ENCODE measurements around the gene MMP10. TPM values are rescaled to one million over a fixed set of nuclear protein-coding genes. Genes with fewer than 3 reads are reported as not detected.

The MMP10 gene
- not detected for total RNA-seq
- long read RNA-seq = 0 reads

DNA sequence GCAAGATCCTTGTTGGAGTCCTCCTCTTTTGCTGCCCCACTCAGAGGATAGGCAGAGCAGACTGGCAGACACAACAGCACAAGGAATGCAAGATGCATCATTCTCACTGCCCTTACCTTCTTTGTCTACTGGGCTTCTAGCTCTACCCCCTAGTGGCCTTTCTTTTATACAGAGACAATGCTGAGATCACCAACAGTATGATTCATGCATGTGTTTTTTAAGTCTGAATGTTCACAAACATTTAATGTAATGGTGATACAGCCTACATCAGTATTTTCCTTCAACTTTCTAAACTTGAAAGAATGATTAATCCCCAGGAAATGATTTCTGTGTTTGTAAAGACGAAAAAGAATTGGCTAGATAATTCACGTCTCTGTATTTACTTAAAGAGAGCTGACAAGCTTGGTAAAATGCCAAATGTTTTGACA is at the start of gene MMP10:
TSS of gene MMP10 (minus strand) at position 138 of the 428 bp plus-strand sequence. CDS start at position 101, 37 bp downstream.
- DNase-seq (ENCODE audit: low spot score) = no peak

DNA sequence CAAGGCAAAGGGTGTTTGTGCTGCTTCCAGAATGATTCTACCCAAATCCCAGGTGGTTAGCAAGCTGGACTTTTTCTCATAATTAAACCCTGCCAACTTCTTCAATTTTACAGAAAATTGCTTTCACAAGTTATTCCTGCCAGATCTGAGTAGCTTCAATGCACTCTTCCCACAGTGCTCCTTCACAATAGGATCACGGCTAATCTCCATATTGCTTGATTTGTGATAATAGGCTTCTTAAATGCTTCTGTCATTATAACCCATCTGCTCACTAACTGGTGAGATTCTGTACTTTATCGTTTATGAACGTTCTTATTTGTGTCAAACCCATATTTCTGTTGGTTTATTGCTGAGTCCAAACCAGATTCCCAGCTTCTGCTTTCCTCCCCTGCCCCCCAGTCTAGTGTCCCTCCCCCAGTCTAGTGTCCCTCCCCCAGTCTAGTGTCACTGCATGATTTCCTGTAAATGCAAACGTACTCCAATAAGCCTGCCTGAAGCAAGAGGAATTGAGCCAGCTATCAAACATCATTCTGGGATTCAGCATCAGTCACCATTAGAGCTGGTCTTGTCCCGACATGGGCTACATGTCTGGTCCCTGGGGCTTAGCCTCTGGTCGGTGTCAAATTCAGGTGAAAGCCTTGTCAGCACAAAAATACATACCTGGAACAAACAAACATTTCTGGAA is 49.0 kb upstream of the MMP10 start:
- DNase-seq (ENCODE audit: low spot score) = no peak

DNA sequence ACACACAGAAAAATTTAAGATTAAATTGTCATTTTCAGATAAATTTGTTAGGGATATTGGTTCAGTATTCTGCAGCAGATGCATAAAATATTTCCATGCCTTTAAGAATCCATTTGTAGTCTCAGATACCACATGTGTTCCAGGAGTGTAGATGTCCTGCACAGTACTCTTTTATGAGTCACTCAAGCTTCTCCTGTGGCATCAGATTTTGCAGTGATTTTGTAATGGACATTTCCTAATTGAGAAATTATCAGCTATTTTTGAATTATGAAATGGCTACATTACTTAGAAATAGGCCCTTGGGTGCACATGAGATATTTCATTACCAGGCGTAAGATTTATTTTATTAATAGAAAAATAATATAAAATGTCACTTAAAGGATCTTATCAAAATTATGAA is 44.1 kb upstream of the MMP10 start:
- no peak for DNase-seq (ENCODE audit: low spot score)

DNA sequence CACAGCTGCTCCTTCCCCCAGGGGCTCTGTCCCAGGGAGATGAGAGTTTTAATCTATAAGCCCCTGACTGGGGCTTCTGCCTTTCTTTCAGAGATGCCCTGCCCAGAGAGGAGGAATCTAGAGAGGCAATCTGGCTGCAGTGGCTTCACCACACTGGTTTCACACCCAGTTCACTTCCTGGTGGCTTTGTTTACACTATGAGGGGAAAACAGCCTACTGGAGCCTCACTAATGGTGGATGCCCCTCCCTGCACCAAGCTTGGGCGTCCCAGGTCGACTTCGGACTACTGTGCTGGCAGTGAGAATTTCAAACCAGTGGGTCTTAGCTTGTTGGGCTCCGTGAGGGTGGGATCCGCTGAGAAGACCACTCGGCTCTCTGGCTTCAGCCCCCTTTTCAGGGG is 39.1 kb upstream of the MMP10 start:
- no peak for DNase-seq (ENCODE audit: low spot score)

DNA sequence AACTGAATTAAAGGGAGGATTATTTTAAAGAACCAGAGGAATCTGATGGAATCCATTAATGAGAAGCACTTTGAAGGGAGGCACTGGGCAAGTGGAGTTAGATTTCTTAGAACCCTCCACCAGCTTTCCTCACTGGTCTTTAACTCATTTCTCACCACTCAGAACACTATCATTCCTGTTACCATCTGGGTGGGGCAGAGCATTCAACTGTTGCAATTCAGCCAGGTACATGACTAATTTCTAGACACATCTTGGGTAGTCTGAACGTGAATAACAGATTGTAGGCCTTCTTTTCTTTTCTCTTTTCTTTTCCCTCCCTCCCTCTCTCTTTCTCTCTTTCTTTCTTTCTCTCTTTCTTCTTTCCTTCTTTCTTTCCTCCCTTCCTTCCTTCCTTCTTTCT is 33.1 kb upstream of the MMP10 start:
- no peak for DNase-seq (ENCODE audit: low spot score)

DNA sequence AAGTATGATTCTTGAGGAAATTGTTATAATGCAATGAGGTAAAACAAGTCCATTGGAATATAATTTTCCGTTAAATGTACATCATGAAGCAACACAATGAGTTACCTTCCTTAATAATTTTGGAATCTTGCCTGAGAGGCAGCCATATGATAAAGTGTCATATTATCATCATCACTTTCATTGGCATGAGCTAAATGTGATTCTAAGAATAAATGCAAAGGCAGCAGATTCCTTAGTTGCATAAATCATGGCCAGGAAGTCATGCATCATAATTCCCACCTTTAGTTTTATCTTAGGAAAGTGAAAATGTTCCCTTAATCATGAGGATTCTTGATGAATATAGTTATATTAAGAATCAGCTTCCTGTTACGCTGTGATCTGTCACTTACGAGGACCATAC is 31.8 kb upstream of the MMP10 start:
- no peak for DNase-seq (ENCODE audit: low spot score)

DNA sequence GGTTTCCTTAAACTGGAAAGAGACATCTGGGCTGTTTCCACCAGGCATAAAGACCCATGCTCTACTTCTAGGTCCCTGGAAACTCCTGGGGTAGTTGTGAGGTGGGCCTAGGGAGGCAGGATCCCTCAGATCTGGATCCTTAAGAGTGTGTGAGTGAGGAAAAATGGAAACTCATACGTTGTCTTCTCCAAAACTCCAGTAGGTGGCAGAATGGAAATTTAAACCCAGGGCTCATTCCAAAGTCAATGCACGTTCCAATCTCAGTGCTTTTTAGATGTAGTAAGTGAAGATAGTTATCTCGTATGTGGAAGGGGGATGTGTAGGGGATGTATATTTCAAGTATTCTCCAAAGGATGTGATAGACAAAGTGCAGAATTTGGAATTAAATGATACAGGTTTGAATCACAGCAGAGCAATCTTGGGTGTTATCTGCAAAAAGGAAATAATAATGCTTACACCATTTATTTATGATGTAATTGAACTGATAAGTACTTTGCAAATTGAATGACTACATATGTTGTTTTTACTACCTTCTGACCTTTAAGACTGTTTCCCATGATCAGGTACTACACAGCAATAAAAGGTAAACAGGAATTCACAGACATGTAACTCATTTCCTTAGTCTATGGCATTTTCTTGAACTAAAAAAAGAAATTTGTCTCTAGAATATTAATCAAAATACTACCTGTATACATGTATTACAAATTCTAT is 30.7 kb upstream of the MMP10 start:
- DNase-seq (ENCODE audit: low spot score) = no peak

DNA sequence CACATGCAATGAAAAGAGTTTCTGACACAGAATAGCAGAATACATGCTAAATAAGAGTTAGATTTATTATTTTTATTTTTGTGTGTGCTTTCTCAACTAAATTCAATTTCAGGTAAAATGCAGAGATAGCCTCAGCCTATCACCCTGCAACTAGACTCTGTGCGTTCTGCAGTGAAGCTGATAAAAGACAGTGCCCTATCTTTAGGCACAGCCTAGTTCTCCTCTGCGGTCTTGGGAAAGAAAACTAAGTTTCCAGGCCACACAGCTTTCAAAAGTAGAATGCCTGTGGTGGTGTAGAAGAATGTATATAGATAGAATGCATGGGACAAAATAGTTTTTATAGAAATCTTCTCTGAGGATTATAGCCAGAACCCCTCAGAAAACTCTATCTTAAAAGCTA is 29.5 kb upstream of the MMP10 start:
- DNase-seq (ENCODE audit: low spot score) = no peak

DNA sequence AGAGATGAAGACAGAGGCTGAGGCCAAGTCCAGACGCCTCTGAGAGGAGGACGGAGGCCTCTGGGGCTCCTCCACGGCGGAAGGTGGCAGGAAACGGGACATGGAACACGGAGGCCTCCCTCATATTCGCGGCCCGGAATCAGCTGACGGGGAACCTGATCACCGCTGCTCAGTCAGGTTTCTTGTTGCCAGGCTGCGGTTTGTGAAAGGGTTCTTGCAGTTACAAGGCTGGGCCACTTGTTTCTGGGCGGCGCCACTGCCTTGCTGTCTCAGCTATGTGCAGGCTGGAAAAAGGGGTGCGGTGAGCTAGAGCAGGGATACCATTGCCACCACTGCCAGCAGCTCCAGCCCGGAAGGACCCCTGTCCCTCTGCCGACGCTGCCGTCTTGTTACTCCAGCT is 27.5 kb upstream of the MMP10 start:
- DNase-seq (ENCODE audit: low spot score) = no peak

DNA sequence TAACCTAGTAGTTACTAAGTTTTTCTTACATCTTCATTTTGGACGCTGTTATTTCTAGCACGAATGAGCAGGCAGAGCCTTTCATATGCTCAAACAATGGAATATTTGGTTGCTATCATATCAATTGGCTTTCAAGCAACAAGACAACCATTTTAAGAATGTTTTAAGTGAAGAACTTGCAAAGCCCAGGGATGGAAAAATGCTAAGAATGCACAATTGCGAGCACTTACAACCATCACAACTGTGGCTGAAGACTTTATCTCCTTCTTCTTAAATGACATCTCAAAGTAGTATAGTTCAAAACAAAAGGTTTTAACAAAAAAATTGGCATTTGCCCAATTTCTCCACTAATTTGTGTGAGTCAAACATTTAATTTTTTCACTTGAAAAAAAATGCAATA is 25.9 kb upstream of the MMP10 start:
- no peak for DNase-seq (ENCODE audit: low spot score)

DNA sequence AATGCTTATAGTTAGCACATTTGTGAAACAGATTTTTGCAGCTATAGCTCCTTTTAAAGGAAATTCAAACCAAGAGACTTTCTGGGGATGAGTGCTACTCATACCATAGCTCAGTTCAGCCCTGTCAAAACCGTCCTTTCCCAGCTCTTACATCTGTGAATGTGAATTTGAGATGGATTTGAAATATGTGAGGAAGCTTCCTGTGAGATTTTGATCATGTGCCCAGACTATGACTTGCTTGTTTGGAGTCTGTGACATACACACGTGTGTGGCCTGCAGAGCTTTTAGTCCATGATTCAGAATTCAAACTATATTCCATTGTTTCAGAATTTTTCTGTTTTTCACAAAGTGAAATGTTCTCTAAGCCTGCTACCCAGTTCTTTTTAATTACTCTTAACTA is 21.9 kb upstream of the MMP10 start:
- no peak for DNase-seq (ENCODE audit: low spot score)

DNA sequence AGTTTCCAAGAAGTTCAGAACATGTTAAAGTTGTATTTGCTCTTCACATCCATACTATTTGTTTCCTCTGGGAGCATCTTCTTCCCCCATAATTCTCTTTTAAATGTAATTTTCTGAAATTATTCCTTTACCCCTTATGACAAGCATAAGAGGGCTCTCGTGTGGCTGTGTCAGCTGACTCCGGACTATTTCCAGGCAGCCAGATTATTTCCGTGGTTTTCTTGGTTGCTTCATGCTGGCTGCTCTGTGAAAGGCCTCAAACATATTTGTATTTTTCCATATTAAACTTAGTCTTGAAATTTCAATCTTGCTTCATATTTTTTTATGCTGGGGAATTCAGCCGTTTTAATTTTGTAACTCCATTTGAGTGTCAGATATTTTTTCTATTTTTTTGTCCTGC is 20.3 kb upstream of the MMP10 start:
- DNase-seq (ENCODE audit: low spot score) = no peak

DNA sequence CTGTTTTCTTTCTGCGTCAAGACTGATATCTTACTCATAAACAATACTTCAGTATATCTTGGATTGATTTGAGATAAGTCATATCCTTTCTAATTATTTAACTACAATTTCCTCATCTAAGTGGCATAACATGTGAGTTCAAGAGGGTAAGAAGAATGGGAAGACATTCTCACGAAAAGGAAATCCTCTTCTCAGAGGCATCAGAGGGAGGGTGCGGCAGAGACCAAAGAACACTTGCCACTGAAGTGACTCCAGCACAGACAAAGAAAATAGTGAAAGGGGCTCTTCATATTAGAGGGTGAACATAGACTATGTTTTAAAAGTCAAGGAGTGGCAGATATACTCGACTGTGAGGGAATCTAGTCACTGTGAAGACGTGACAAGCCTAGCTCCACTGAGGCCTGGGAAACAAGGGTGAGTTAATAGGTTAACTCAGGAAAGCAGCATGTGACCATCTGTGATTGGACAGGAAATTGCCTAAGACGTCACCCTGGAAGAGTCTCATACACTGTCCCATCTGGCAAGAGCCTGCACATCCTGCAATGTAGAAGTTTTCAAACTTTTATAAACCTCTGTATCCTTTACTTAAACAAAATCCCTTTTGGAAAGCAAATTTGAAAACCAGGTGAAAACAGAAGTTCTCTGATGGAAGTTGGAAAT is 19.4 kb upstream of the MMP10 start:
- no peak for DNase-seq (ENCODE audit: low spot score)

DNA sequence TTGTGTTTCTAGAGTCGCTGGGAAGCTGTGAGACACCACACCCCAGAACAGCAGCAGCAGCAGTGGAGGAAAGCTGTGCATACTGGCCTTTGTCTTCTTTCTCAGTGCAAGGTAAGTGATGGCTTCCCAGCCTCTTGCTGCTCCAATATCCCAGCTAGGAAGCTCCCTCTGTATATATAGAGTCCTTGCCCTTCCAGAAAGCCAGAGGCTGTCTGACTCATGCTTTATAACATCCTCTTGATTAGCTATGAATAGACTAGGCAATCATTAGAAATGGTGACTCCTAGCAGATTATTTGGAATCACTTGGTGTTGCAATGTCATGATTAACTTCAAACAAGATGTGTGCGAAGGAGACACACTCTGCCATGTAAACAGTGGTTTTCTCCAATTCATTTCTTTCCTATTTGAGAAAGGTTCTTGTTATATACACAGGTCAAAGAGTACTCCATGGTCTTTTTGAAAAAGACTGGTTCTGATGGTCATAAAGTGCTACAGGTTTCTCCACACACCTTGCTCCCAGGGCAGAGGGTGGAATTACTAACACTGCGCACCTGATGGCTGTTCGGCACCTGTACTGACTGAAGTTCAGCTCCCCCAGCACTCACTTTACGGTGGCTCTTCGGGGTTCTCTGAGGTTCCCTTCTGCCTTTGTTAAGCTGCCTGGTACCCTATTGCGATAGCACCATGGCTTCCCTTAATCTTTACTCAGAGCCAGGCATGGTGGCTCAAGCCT is 17.8 kb upstream of the MMP10 start, which contains the start of gene MMP1:
TSS of gene MMP1 (minus strand) at position 149 of the 735 bp plus-strand sequence. CDS start at position 81, 68 bp downstream.
- DNase-seq (ENCODE audit: low spot score) = no peak

DNA sequence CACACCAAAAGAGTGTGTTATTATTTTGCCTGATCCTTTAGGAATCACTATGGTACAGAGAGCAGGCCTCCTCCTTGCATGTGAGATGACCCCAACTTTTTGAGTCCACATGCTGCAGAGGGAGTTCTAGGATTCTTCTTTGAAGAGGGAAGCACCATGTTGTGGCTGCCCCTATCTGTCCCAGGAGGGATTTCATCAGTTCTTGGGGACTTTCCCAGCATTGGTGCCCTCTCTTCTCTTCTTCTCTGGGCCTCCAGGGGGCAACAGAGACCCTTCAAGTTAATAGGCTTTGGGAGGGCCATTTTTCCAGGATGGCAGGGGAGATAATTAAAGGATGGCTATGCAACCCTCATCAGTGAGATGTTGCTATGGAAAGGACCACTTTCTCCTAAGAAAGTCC is 14.0 kb upstream of the MMP10 start:
- DNase-seq (ENCODE audit: low spot score) = no peak

DNA sequence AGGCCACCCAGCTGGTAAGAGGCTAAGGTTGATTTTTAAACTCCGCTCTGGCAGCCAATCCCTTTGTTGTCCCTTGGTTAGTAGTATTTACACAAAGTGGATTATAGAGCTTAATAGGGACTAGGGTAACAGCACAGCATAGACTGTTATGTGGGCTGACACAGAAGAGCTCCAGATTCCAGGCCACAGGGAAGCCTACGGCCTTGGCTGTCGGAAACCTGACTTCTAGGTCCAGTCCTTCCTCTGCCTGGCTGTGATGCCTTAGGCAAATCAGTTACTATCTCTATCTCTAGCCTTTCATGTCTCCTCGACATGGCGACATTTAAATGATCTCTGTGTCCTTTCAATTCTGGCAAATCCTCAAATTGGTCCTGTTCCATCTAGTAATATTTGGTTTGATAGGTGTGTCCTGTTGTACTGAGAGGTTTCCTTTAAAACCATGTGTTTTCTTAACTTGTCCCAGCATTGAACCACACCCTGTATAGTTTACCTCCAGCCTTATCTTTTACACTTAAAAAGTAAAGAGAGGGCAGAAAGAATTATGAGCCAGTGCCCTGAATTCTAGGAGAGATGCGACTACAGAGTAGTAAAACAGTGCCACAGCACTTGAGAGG is 13.4 kb upstream of the MMP10 start:
- DNase-seq (ENCODE audit: low spot score) = no peak

DNA sequence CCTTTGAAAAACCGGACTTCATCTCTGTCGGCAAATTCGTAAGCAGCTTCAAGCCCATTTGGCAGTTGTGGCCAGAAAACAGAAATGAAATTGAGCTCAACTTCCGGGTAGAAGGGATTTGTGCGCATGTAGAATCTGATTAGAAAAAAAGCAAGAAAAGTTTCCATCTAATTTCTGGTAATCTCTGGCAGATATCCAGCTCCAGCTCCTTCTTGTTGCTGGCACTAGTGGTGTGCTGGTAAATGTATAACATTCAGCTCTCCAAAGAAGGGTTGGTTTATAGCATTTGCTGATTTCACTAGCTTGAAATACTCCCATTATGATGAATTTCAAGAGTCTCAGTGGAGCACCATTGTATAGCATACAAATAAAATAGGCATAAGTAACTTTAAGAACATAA is 12.2 kb upstream of the MMP10 start:
- DNase-seq (ENCODE audit: low spot score) = no peak

DNA sequence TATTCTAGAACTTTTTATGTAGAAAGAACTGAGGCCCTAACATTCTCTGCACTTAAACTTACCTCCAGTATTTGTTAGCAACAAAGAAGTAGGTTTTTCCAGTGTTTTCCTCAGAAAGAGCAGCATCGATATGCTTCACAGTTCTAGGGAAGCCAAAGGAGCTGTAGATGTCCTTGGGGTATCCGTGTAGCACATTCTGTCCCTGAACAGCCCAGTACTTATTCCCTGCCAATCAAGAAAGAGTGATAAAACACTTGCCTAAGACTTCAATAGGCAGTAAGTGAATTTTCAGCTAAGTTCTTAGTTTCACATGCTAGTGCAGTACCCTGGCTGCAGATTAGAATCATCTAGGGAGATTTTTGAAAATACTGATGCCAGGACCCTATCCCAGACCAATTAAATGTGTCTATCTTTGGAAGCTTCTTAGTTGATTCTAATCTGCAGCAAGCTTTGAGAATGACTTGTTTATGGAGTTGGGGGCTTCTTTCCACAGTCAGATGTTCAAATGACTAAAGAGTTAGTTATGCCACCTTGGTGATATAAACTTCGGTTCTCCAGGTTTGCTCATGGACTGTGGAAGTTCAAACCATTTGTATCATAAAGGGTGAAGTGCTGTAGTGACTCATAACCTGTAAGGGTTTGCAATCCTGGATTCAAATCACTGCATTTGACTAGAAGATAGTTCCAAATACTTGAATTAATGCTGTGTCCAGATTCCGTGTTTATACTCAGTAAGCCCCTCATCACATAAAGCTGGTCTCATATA is 11.0 kb upstream of the MMP10 start:
- DNase-seq (ENCODE audit: low spot score) = no peak

DNA sequence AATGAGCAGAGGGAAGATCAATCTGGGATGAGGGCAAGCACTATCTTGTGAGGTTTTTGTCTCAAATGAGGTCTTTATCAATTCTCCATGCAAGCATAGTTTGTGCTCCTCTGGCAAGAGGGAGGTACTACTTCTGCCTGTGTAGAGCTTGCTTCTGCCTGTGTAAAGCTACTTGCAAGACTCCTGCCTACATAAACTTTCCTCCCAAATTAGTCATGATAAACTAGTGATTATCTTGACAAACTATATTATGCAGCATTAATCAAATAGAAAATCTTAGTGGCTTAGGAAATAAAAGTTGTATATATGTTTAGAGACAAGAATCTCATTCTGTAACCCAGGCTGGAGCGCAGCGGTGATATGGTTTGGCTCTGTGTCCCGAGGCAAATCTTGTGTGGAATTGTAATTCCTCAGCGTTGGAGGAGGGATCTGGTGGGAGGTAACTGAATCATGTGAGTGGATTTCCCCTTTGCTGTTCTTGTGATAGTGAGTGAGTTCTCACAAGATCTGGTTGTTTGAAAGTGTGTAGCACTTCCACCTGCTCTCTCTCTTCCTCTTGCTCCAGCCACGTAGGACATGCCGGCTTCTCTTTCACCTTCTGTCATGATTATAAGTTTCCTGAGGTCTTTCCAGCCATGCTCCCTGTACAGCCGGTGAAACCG is 8.0 kb upstream of the MMP10 start:
- DNase-seq (ENCODE audit: low spot score) = no peak

DNA sequence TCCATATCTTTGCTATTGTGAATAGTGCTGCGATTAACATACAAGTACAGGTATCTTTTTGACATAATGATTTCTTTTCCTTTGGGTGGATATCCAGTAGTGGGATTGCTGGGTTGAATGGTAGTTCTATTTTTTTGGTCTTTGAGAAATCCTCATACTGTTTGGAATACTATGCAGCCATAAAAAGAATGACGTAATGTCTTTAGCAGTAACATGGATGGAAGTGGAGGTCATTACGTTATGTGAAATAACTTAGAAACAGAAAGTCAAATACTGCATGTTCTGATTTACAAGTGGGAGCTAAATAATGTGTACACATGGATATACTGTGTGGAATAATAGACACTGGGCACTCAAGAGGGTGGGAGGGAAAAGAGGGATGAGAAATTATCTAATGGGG is 4.0 kb upstream of the MMP10 start:
- DNase-seq (ENCODE audit: low spot score) = no peak

All from mesenteric fat pad (tissue), 1 donor.